GM19193 (cell line): ENCODE data around the gene DPEP1.

Experiments used
- POLR2A ChIP-seq: IDR thresholded peaks from 4 replicates; pipeline ENCODE4 v1.6.1; 2011; ENCODE audit not compliant: insufficient read depth, insufficient read length; ENCODE audit errors: extremely low read depth

Gene DPEP1

GRCh38 chr16:89613231-89613953, at the start of gene DPEP1:
Gene DPEP1, plus strand, starts transcription at chr16:89613642. Its CDS starts 16,769 bp downstream, at chr16:89630411.
- TF ChIP-seq POLR2A: no peak

GRCh38 chr16:89564476-89565255, 48.8 kb upstream of the DPEP1 start:
- peak; percentile 44 for TF ChIP-seq POLR2A

- TF ChIP-seq POLR2A: no peak
These were observed 48.3 kb upstream of the DPEP1 start for GRCh38 chr16:89565256-89565505.

GRCh38 chr16:89565506-89566372, 47.7 kb upstream of the DPEP1 start:
- TF ChIP-seq POLR2A: peak; percentile 33

GRCh38 chr16:89567656-89568594, 45.5 kb upstream of the DPEP1 start:
- no peak for TF ChIP-seq POLR2A

GRCh38 chr16:89569506-89570341, 43.7 kb upstream of the DPEP1 start:
- TF ChIP-seq POLR2A: no peak

- TF ChIP-seq POLR2A: no peak
These were observed 43.0 kb upstream of the DPEP1 start for GRCh38 chr16:89570342-89570923.

- no peak for TF ChIP-seq POLR2A
These were observed 41.8 kb upstream of the DPEP1 start for GRCh38 chr16:89571636-89572035.

- TF ChIP-seq POLR2A: no peak
These were observed 41.4 kb upstream of the DPEP1 start for GRCh38 chr16:89572073-89572484.

GRCh38 chr16:89572485-89573205, 40.8 kb upstream of the DPEP1 start:
- TF ChIP-seq POLR2A: no peak

GRCh38 chr16:89573826-89574680, 39.4 kb upstream of the DPEP1 start:
- TF ChIP-seq POLR2A: no peak

- TF ChIP-seq POLR2A: peak; percentile 18
These were observed 38.7 kb upstream of the DPEP1 start for GRCh38 chr16:89574681-89575246.
